ENCODE measurements around the gene ELSPBP1.

ELSPBP1 gene

DNA sequence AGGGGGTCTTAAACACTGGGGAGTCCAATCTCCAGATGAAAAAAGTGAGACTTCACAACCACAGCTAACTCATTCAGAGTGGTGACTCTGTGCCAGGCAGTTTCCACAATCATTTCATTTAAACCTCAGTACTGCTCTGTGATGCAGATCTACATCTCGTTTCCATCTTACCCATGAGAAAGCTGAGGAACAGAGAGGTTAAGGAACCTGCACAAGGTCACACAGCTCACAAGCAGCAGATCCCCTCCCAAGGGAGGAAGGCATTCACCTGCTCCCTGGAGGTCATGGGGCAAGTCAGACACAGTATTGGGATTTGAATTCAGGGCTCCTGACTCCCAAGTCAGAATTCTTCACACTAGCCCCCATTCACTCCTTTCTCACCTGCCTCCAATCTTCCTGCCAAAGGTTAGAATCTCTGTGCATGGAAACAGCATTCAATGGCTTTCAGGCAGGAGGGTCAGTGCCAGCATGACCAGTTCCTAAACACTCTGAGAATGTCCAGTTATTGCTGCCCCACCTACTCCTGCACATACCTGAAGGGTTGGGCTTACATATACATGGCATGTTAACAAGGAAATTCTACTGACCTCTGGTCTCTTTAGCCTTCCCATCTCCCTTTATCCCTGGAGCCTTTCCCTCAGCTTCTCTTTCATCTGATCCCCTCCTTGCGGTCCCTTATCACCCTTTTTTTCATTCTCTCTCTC is 47.6 kb downstream of the ELSPBP1 start:
- Histone ChIP-seq H3K9me3 (ENCODE audit: control insufficient read depth, insufficient read depth, low read depth, low read length) (peaks cover 16% of the 10 kb centered on the region), H3K4me1 (ENCODE audit: control insufficient read depth, insufficient read depth, low read length) (no peaks in the 10 kb centered on the region), H3K4me3 (ENCODE audit: low read depth, low read length) (no peak overlapping the region), H3K27ac (ENCODE audit: low read depth, low read length) (no peak overlapping the region), H3K27me3 (ENCODE audit: control insufficient read depth, insufficient read depth, low read length) (peaks cover 11% of the 10 kb centered on the region; the same call in 1 of the 2 replicates), H3K36me3 (ENCODE audit: control insufficient read depth, insufficient read depth, low read length) (no peaks in the 10 kb centered on the region), H3K9ac (ENCODE audit: low read length) (no peak overlapping the region)

DNA sequence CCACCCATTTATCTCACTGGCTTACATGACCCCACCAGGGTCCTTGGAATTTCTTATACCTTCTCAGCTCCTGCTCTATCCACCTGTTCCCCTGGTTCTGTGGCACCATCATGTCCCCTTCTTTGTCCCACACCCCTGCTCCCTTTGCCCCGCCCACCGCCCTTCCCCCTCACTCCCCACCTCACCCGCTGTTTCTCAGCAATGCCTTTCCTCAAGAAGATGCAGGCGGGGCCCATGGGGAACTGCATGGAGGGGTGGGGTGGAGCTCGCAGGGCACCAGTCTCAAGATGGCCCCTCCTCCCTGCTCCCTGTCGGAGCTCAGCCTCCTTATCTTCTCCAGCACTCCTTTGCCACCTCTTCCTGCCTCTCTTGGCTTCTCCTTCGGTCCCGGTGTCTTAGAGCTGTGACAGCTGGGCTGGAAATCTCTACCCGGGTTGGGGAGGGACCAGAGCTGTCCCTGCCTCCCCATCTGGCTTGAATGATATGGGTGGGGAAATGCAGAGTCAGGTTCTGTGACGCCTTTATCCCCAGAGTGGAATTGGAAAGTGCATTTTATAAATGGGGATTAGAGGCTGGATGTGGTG is 49.3 kb downstream of the ELSPBP1 start, which contains the start of gene CABP5:
Gene CABP5, minus strand, starts transcription at position 405 of the 584 bp plus-strand sequence. Its CDS starts 157 bp downstream, at position 248.
- no peak within 1 kb of the TSS for H3K9ac ChIP-seq (ENCODE audit: low read length)
- no peak within 1 kb of the TSS for H3K4me3 ChIP-seq (ENCODE audit: low read depth, low read length)
- no peaks in the 10 kb centered on the region for H3K4me1 ChIP-seq (ENCODE audit: control insufficient read depth, insufficient read depth, low read length)
- H3K27ac ChIP-seq (ENCODE audit: low read depth, low read length), result no peak within 1 kb of the TSS
- H3K9me3 ChIP-seq (ENCODE audit: control insufficient read depth, insufficient read depth, low read depth, low read length), result peaks cover 21% of the 10 kb centered on the region; the same call in 1 of the 2 replicates
- no peaks in the 10 kb centered on the region for H3K36me3 ChIP-seq (ENCODE audit: control insufficient read depth, insufficient read depth, low read length)
- peaks cover 11% of the 10 kb centered on the region; the same call in 1 of the 2 replicates for H3K27me3 ChIP-seq (ENCODE audit: control insufficient read depth, insufficient read depth, low read length)

DNA sequence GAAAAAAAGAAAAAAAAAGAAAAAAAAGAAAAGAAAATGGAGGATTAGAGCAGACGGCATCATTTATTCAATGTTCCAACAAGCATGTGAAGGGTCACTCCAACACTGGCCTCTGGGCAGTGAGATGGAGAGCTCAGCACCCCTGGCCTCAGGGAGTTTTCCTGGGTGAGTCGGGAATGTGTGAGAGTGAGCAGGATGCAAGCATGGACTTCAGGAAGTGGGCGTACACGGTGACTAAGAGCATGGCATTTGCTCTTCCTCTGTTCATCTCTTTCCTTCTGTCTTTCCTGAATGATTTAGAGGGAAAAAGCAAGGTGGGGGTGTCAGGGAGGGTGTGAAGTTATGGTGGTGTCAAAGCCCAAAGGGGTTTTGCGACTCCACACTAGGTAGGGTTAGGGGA is 50.1 kb downstream of the ELSPBP1 start:
- Histone ChIP-seq H3K36me3 (ENCODE audit: control insufficient read depth, insufficient read depth, low read length) (no peaks in the 10 kb centered on the region), H3K4me1 (ENCODE audit: control insufficient read depth, insufficient read depth, low read length) (no peaks in the 10 kb centered on the region), H3K4me3 (ENCODE audit: low read depth, low read length) (no peak overlapping the region), H3K9ac (ENCODE audit: low read length) (no peak overlapping the region), H3K27me3 (ENCODE audit: control insufficient read depth, insufficient read depth, low read length) (peaks cover 11% of the 10 kb centered on the region; the same call in 1 of the 2 replicates), H3K27ac (ENCODE audit: low read depth, low read length) (no peak overlapping the region), H3K9me3 (ENCODE audit: control insufficient read depth, insufficient read depth, low read depth, low read length) (peaks cover 20% of the 10 kb centered on the region; the same call in 1 of the 2 replicates)

DNA sequence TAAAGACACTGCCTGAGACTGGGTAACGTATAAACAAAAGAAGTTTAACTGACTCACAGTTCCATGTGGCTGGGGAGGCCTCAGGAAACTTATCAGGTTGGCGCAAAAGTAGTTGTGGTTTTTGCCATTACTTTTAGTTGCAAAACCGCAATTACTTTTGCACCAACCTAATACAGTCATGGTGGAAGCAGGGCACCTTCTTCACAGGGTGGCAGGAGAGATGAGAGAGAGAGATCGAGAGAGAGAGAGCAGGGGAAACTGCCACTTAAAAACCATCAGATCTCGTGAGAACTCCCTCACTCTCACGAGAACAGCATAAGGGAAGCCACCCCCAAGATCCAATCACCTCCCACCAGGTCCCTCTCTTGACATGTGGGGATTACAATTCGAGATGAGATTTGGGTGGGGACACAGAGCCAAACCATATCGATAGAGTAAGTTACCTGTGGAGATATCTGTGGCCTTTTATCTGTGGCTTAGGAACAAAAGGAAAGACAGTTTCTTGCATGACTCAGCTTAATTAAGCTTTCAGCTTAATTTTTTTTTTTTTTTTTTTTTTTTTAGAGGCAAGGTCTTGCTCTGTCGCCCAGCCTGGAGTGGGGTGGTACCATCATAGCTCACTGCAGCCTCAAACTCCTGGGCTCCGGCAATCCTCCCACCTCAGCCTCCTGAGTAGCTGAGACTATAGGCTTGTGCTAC is 57.1 kb downstream of the ELSPBP1 start:
- peaks cover 27% of the 10 kb centered on the region for H3K9me3 ChIP-seq (ENCODE audit: control insufficient read depth, insufficient read depth, low read depth, low read length)
- H3K36me3 ChIP-seq (ENCODE audit: control insufficient read depth, insufficient read depth, low read length), result no peaks in the 10 kb centered on the region
- no peaks in the 10 kb centered on the region for H3K27me3 ChIP-seq (ENCODE audit: control insufficient read depth, insufficient read depth, low read length)
- H3K27ac ChIP-seq (ENCODE audit: low read depth, low read length), result no peak overlapping the region
- no peak overlapping the region for H3K9ac ChIP-seq (ENCODE audit: low read length)
- H3K4me1 ChIP-seq (ENCODE audit: control insufficient read depth, insufficient read depth, low read length), result no peaks in the 10 kb centered on the region
- H3K4me3 ChIP-seq (ENCODE audit: low read depth, low read length), result no peak overlapping the region

DNA sequence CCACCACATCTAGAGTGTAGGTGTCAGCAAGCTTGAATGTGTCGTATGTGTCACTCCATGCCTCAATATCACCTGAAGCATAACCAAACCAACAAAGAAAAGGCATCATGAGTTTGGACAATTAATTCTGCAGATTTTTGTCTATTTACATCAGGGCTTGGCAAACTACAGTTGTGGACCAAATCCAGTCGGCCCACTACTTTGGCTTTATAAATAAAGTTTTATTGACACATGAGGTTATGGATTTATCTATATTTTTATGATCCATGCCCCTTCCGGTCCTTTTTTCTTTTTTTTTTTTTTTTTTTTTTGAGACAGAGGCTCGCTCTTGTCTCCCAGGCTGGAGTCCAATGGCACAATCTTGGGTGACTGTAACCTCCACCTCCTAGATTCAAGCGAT is 58.6 kb downstream of the ELSPBP1 start:
- Histone ChIP-seq H3K9me3 (ENCODE audit: control insufficient read depth, insufficient read depth, low read depth, low read length) (peaks cover 23% of the 10 kb centered on the region), H3K4me3 (ENCODE audit: low read depth, low read length) (no peak overlapping the region), H3K27ac (ENCODE audit: low read depth, low read length) (no peak overlapping the region), H3K4me1 (ENCODE audit: control insufficient read depth, insufficient read depth, low read length) (no peaks in the 10 kb centered on the region), H3K9ac (ENCODE audit: low read length) (no peak overlapping the region), H3K27me3 (ENCODE audit: control insufficient read depth, insufficient read depth, low read length) (no peaks in the 10 kb centered on the region), H3K36me3 (ENCODE audit: control insufficient read depth, insufficient read depth, low read length) (no peaks in the 10 kb centered on the region)

DNA sequence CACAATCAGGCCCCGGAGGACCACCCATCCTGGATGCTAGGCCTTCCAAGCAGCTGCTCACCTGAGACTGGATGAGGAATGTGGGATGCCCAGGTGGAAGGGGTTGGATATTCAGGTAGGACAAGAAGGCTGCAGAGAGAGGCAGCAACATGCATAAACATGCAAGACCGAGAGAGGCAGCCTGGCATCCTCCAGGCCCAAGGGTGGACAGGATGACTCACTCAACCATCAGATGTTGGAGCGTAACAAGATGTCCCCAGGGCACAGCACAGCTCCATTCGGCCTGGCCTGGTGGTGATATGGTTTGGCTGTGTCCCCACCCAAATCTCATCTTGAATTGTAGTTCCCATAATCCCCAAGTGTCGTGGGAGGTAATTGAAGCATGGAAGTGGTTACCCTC is 59.4 kb downstream of the ELSPBP1 start:
- H3K4me3 ChIP-seq (ENCODE audit: low read depth, low read length), result no peak overlapping the region
- peaks cover 22% of the 10 kb centered on the region for H3K9me3 ChIP-seq (ENCODE audit: control insufficient read depth, insufficient read depth, low read depth, low read length)
- no peak overlapping the region for H3K27ac ChIP-seq (ENCODE audit: low read depth, low read length)
- H3K4me1 ChIP-seq (ENCODE audit: control insufficient read depth, insufficient read depth, low read length), result no peaks in the 10 kb centered on the region
- H3K27me3 ChIP-seq (ENCODE audit: control insufficient read depth, insufficient read depth, low read length), result no peaks in the 10 kb centered on the region
- no peak overlapping the region for H3K9ac ChIP-seq (ENCODE audit: low read length)
- no peaks in the 10 kb centered on the region for H3K36me3 ChIP-seq (ENCODE audit: control insufficient read depth, insufficient read depth, low read length)

DNA sequence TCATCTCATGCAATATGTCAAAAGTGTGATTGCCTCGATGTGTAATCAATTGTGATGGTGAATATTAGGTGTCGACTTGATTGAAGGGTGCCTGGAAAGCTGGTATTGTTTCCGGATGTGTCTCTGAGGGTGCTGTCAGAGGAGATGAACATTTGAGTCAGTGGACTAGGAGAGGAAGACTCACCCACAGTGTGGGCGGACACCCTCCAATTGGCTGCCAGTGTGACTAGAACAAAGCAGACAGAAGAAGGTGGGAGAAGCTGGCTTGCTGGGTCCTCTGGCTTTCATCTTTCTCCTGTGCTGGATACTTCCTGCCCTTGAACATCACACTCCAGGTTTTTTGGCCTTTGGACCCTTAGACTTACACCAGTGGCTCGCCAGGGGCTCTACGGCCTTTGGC is 64.9 kb downstream of the ELSPBP1 start:
- no peaks in the 10 kb centered on the region for H3K27me3 ChIP-seq (ENCODE audit: control insufficient read depth, insufficient read depth, low read length)

DNA sequence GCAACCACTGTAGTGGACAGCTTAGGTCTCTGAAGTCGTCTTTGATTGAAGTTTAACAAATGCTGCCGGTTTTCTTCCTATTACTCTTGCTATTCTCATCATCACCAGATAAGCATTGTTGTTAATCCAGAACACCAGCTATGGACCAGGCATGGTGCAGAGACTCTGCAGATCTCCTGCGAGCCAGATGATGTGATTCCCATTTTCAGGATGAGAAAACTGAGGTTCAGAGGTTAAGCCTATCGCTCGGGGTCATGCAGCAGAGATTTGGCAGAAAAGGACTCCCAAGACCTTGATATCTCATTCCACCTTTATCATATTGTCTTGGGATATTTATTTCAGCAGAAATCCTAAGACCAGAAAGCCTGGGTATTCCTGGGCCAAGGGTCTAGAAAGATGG is 65.9 kb downstream of the ELSPBP1 start:
- H3K27ac ChIP-seq (ENCODE audit: low read depth, low read length), result no peak overlapping the region
- H3K4me1 ChIP-seq (ENCODE audit: control insufficient read depth, insufficient read depth, low read length), result 0 out of 2 replicates have a peak, but pooled peaks cover 4% of the 10 kb centered on the region
- no peak overlapping the region for H3K9ac ChIP-seq (ENCODE audit: low read length)
- H3K9me3 ChIP-seq (ENCODE audit: control insufficient read depth, insufficient read depth, low read depth, low read length), result peaks cover 5% of the 10 kb centered on the region; the same call in 1 of the 2 replicates
- no peak overlapping the region for H3K4me3 ChIP-seq (ENCODE audit: low read depth, low read length)
- no peaks in the 10 kb centered on the region for H3K27me3 ChIP-seq (ENCODE audit: control insufficient read depth, insufficient read depth, low read length)
- no peaks in the 10 kb centered on the region for H3K36me3 ChIP-seq (ENCODE audit: control insufficient read depth, insufficient read depth, low read length)

More for the DNA sequence above, 64.9 kb downstream of the ELSPBP1 start:
- Histone ChIP-seq H3K9me3 (ENCODE audit: control insufficient read depth, insufficient read depth, low read depth, low read length) (no peaks in the 10 kb centered on the region), H3K4me3 (ENCODE audit: low read depth, low read length) (no peak overlapping the region), H3K27ac (ENCODE audit: low read depth, low read length) (no peak overlapping the region), H3K9ac (ENCODE audit: low read length) (no peak overlapping the region), H3K4me1 (ENCODE audit: control insufficient read depth, insufficient read depth, low read length) (0 out of 2 replicates have a peak, but pooled peaks cover 4% of the 10 kb centered on the region), H3K36me3 (ENCODE audit: control insufficient read depth, insufficient read depth, low read length) (no peaks in the 10 kb centered on the region)

DNA sequence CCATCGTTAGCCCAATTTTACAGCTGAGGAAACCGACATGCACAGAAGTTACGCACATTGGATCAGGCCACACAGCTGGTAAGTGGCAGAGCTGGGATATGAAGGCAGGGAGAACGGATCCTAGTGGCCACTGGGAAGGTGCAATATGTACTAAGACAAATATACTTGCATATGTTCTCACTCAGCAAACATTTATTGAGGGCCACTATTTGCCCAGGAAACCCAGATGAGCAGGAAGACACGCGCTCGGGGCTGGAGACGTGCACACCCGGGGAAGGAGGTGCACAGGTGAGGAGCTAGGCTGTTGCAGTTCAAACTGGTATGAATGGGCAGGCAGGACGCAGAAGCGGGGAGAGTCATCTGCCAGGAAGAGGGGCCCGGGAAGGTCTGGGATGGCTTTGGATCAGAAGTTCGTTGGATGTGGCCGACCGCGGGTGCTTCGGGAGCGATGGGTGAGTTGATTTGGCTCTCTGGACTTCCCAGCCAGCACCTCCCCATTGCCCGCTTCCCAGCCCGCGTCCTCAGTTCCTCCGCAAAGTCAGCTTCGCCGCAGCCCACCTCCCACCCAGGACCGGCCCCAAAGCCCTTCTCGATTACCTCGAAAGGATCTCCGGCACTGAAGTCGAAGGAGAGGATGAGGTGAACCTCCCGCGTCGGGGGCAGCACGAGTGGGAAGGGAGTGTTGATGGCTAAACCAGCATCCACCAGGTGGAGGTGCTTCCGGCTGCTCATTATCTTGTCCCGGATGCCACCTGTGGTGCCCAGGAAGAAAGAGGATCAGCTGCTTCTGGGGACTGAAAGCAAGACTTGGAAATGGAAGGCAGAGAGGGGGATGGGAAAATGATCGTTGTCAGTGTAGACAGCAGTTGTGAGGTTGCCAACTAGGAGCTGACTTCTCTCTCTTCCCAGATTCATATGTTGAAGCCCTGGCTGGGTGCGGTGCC is 67.2 kb downstream of the ELSPBP1 start:
- Histone ChIP-seq H3K27ac (ENCODE audit: low read depth, low read length) (no peak overlapping the region), H3K4me1 (ENCODE audit: control insufficient read depth, insufficient read depth, low read length) (0 out of 2 replicates have a peak, but pooled peaks cover 4% of the 10 kb centered on the region), H3K27me3 (ENCODE audit: control insufficient read depth, insufficient read depth, low read length) (no peaks in the 10 kb centered on the region), H3K36me3 (ENCODE audit: control insufficient read depth, insufficient read depth, low read length) (no peaks in the 10 kb centered on the region), H3K4me3 (ENCODE audit: low read depth, low read length) (0 out of 2 replicates have a peak overlapping the region, but pooled peaks have one; percentile 11), H3K9ac (ENCODE audit: low read length) (no peak overlapping the region), H3K9me3 (ENCODE audit: control insufficient read depth, insufficient read depth, low read depth, low read length) (peaks cover 5% of the 10 kb centered on the region; the same call in 1 of the 2 replicates)

DNA sequence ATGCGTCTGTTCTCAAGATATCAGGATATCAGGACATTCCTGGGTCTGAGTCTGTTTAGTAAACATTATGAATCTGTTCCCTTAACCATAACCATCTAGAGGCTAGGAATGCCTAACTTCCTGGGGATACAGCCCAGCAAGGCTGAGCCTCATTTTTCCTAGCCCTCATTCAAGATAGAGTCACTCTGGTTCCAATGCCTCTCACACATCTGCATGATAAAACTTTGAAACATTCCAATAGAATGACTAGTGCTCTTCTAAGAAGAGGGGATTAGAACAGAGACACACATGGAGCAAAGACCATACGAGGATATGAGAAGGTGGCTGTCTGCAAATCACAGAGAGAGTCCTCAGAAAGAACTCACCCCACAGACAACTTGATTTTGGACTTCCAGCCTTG is 70.1 kb downstream of the ELSPBP1 start:
- Histone ChIP-seq H3K4me3 (ENCODE audit: low read depth, low read length) (no peak overlapping the region), H3K9me3 (ENCODE audit: control insufficient read depth, insufficient read depth, low read depth, low read length) (peaks cover 5% of the 10 kb centered on the region; the same call in 1 of the 2 replicates), H3K27me3 (ENCODE audit: control insufficient read depth, insufficient read depth, low read length) (no peaks in the 10 kb centered on the region), H3K36me3 (ENCODE audit: control insufficient read depth, insufficient read depth, low read length) (no peaks in the 10 kb centered on the region), H3K27ac (ENCODE audit: low read depth, low read length) (peak overlapping the region; percentile 72; the same call in 1 of the 2 replicates), H3K4me1 (ENCODE audit: control insufficient read depth, insufficient read depth, low read length) (0 out of 2 replicates have a peak, but pooled peaks cover 4% of the 10 kb centered on the region), H3K9ac (ENCODE audit: low read length) (peak overlapping the region; percentile 23)
